Measurements from ENCODE around the gene AUTS2.

The AUTS2 gene

GRCh38 chr7:70298780-70299471, 700.7 kb downstream of the AUTS2 start:
- no peak for DNase-seq

GRCh38 chr7:70299472-70299807, 701.2 kb downstream of the AUTS2 start:
- no peak for DNase-seq

- DNase-seq = no peak
Observed at GRCh38 chr7:70301673-70302185, 703.5 kb downstream of the AUTS2 start.

- DNase-seq = no peak
Observed at GRCh38 chr7:70303309-70303708, 705.0 kb downstream of the AUTS2 start.

GRCh38 chr7:70303780-70304179, 705.5 kb downstream of the AUTS2 start:
- DNase-seq = no peak

GRCh38 chr7:70306173-70306572, 707.9 kb downstream of the AUTS2 start:
- DNase-seq = no peak

GRCh38 chr7:70307544-70308106, 709.4 kb downstream of the AUTS2 start:
- DNase-seq = no peak

- DNase-seq = no peak
Observed at GRCh38 chr7:70312336-70312735, 714.1 kb downstream of the AUTS2 start.

- no peak for DNase-seq
Observed at GRCh38 chr7:70313271-70313670, 715.0 kb downstream of the AUTS2 start.

- no peak for DNase-seq
Observed at GRCh38 chr7:70313687-70314086, 715.4 kb downstream of the AUTS2 start.

GRCh38 chr7:70314221-70314620, 715.9 kb downstream of the AUTS2 start:
- no peak for DNase-seq

- DNase-seq = no peak
Observed at GRCh38 chr7:70316745-70317144, 718.5 kb downstream of the AUTS2 start.

- DNase-seq = no peak
Observed at GRCh38 chr7:70317356-70317755, 719.1 kb downstream of the AUTS2 start.

GRCh38 chr7:70318511-70318910, 720.2 kb downstream of the AUTS2 start:
- DNase-seq = no peak

GRCh38 chr7:70319057-70319456, 720.8 kb downstream of the AUTS2 start:
- DNase-seq = no peak

- DNase-seq = no peak
Observed at GRCh38 chr7:70321016-70321590, 722.8 kb downstream of the AUTS2 start.

- no peak for DNase-seq
Observed at GRCh38 chr7:70322856-70323255, 724.6 kb downstream of the AUTS2 start.

- no peak for DNase-seq
Observed at GRCh38 chr7:70325509-70326101, 727.3 kb downstream of the AUTS2 start.

GRCh38 chr7:70334295-70334694, 736.0 kb downstream of the AUTS2 start:
- no peak for DNase-seq

GRCh38 chr7:70334871-70335270, 736.6 kb downstream of the AUTS2 start:
- DNase-seq = no peak

GRCh38 chr7:70336536-70336935, 738.3 kb downstream of the AUTS2 start:
- DNase-seq = no peak

- no peak for DNase-seq
Observed at GRCh38 chr7:70338015-70338414, 739.7 kb downstream of the AUTS2 start.

GRCh38 chr7:70340236-70340635, 742.0 kb downstream of the AUTS2 start:
- no peak for DNase-seq

- DNase-seq = no peak
Observed at GRCh38 chr7:70341446-70341845, 743.2 kb downstream of the AUTS2 start.

All from NCI-H510A (cell line).